GM12878 (cell line): ENCODE data around the gene TEX30. TPM values are rescaled to one million over a fixed set of nuclear protein-coding genes. Genes with fewer than 3 reads are reported as not detected.
A peak's percentile ranks its signal among the peaks of the same experiment; 100 is the strongest.

Experiments
- BACH1 ChIP-seq: fragments of 450-650 bp; IDR thresholded peaks from 2 replicates; pipeline ENCODE4 v1.6.1; 2017; ENCODE audit warnings: mild to moderate bottlenecking, borderline replicate concordance
- BMI1 ChIP-seq: fragments of 450-650 bp; IDR thresholded peaks from 2 replicates; pipeline ENCODE4 v1.6.1; 2016; ENCODE audit warnings: mild to moderate bottlenecking, moderate library complexity, borderline replicate concordance
- BRCA1 ChIP-seq: IDR thresholded peaks from 2 replicates; pipeline ENCODE4 v1.6.1; 2011; ENCODE audit warnings: low read depth, low read length, improper control_type of control experiment
- CHD2 ChIP-seq: IDR thresholded peaks from 2 replicates; pipeline ENCODE4 v1.6.1; 2011; ENCODE audit warnings: low read depth, low read length, improper control_type of control experiment, borderline replicate concordance
- CREB1 ChIP-seq: IDR thresholded peaks from 2 replicates; pipeline ENCODE4 v1.6.1; 2012; ENCODE audit warnings: low read depth, mild to moderate bottlenecking, inconsistent platforms
- EED ChIP-seq: sonication (generic); IDR thresholded peaks from 2 replicates; pipeline ENCODE4 v1.6.1; 2016; ENCODE audit warnings: antibody characterized with exemption, low read depth
- EZH2 ChIP-seq: IDR thresholded peaks from 2 replicates; pipeline ENCODE4 v1.6.1; 2012; ENCODE audit warnings: low read depth, mild to moderate bottlenecking, control low read depth, inconsistent platforms, low read length, borderline replicate concordance; ENCODE audit not compliant: control insufficient read depth
- FOS ChIP-seq: IDR thresholded peaks from 3 replicates; pipeline ENCODE4 v1.6.1; 2011; ENCODE audit warnings: borderline replicate concordance; ENCODE audit not compliant: insufficient read length; ENCODE audit errors: extremely low read depth
- GABPA ChIP-seq: IDR thresholded peaks from 2 replicates; pipeline ENCODE4 v1.6.1; 2014; ENCODE audit warnings: antibody characterized with exemption, low read depth, mild to moderate bottlenecking, inconsistent platforms
- HDGF ChIP-seq: fragments of 450-650 bp; IDR thresholded peaks from 2 replicates; pipeline ENCODE4 v1.6.1; 2016; ENCODE audit warnings: antibody characterized with exemption
- JUNB ChIP-seq: IDR thresholded peaks from 2 replicates; pipeline ENCODE4 v1.6.1; 2016; ENCODE audit warnings: antibody characterized with exemption, mild to moderate bottlenecking
- KDM1A ChIP-seq: fragments of 200-600 bp; sonication (generic); IDR thresholded peaks from 2 replicates; pipeline ENCODE4 v1.6.1; 2016; ENCODE audit warnings: borderline replicate concordance
- MXI1 ChIP-seq: fragments of 150-350 bp; IDR thresholded peaks from 2 replicates; pipeline ENCODE4 v1.6.1; 2011; ENCODE audit warnings: low read depth, mild to moderate bottlenecking, inconsistent platforms, low read length, improper control_type of control experiment
- RUNX3 ChIP-seq: IDR thresholded peaks from 2 replicates; pipeline ENCODE4 v1.6.1; 2012; ENCODE audit warnings: low read length, inconsistent platforms
- SPI1 ChIP-seq: IDR thresholded peaks from 2 replicates; pipeline ENCODE4 v1.6.1; 2011; ENCODE audit warnings: low read depth, mild to moderate bottlenecking, low read length, moderate library complexity, borderline replicate concordance; ENCODE audit not compliant: insufficient read depth
- SREBF1 ChIP-seq: IDR thresholded peaks from 2 replicates; pipeline ENCODE4 v1.6.1; 2012; ENCODE audit warnings: mild to moderate bottlenecking, low read length
- TAF1 ChIP-seq: IDR thresholded peaks from 2 replicates; pipeline ENCODE4 v1.6.1; 2011; ENCODE audit warnings: mild to moderate bottlenecking, low read depth, low read length, borderline replicate concordance
- ZNF622 ChIP-seq: fragments of 450-650 bp; IDR thresholded peaks from 2 replicates; pipeline ENCODE4 v1.6.1; 2017; ENCODE audit warnings: mild to moderate bottlenecking, inconsistent platforms
- polyA plus RNA-seq, 11 experiments: library from polyadenylated mRNA; depleted of rRNA in 4 of 11; unstranded in 6 of 11; stranded (reverse) in 5 of 11; fragments of >200 nt; fragmentation: Nextera tagmentation in 4 of 11; fragmentation: Illumina TruSeq in 1 of 11; extraction: Ambion mirVana in 4 of 11; extraction: Trizol in 1 of 11; gene quantifications; 1 replicate in 1 of 11; 2 replicates in 10 of 11; pipeline versions ENCODE4 v1.2.1 to v1.2.3, GENCODE V29; 2011 to 2016; ENCODE audit warnings: inconsistent platforms in 2 of 11, missing spikeins in 2 of 11, low read depth in 1 of 11
- total RNA-seq, 4 experiments: library from RNA; depleted of rRNA in 3 of 4; stranded (reverse); fragments of >200 nt in 3 of 4; fragmentation: Illumina TruSeq in 1 of 4; extraction: Trizol in 1 of 4; gene quantifications; 2 replicates each; pipeline versions ENCODE4 v1.2.1 to v1.2.3, GENCODE V29; 2013 to 2021
- TF ChIP-seq, protein P1 (sequence below): fragments of 450-650 bp; IDR thresholded peaks from 2 replicates; pipeline ENCODE4 v1.6.1; 2018; ENCODE audit warnings: mild to moderate bottlenecking, low read depth, moderate library complexity; ENCODE audit not compliant: partially characterized antibody
- TF ChIP-seq, protein P2 (sequence below): IDR thresholded peaks from 2 replicates; pipeline ENCODE4 v1.6.1; 2011; ENCODE audit warnings: borderline replicate concordance, low read depth, mild to moderate bottlenecking, moderate library complexity, mixed read lengths, low read length; ENCODE audit not compliant: insufficient read depth; ENCODE audit errors: extremely low read length
- TF ChIP-seq, protein P3 (sequence below), 3 experiments: IDR thresholded peaks in 2 of 3; conservative IDR thresholded peaks in 1 of 3; 2 replicates each; pipeline ENCODE4 v1.5.1; 2011; ENCODE audit warnings: low read depth in 3 of 3, low read length in 3 of 3, mild to moderate bottlenecking in 3 of 3, control low read depth in 2 of 3, moderate library complexity in 2 of 3, inconsistent platforms in 1 of 3, mixed read lengths in 1 of 3; ENCODE audit not compliant: control insufficient read depth in 2 of 3, insufficient read depth in 1 of 3; ENCODE audit errors: extremely low read depth in 1 of 3
- TF ChIP-seq, protein P4 (sequence below): fragments of 450-650 bp; IDR thresholded peaks from 2 replicates; pipeline ENCODE4 v1.6.1; 2017; ENCODE audit warnings: low read depth, mild to moderate bottlenecking, moderate library complexity

The TEX30 gene
- total and polyA plus RNA-seq, 10 of the 15 experiments (the other 5 are each of a cell fraction or from before 2014, with no cell fraction given) = 19.7 to 114 (median 25.0) TPM

DNA sequence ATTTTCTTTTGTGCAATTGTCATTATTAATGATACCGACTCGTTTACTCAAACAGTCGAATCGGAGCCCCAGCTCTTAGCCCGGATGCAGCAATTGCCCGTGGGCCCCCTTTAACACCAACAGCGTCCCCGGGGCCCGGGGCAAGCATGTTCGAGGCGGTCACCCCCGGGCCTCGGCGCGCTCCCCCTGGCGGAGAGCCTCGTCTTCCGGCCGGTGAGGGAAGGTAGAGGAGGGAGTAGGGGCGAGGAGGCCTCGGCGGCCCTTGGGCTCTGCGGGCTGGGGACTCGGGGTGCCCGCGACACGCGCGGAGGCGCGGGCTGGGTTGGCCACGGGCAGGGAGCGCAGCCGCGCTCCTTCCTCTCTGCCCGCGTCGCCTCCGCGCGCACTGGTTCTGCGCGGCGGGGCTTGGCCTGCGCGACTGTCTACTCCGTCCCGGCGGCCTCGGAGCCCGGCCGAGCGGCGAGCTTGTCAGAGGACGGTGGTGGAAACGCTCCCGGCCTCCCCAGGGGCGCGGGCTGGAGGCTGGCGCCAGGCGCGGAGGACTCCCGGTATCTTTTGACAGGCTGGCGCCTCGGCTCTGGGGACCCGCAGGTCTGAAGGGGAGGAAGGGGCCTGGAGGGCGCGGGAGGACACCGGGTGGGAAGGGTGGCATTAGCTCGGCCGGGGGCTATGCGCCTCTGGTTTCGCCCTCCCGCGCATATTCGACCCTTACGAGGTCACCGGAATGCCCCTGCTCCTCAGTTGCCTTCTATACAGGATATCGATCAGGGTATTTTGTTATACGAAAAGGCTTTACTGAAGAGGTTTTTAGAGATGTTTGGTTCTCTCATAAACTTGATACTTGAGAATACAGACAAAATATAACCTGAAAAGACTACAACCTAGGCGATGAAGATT lies 26.8 kb upstream of the TEX30 start (continued):
- TF ChIP-seq CHD2 (0 out of 2 replicates have a peak, but pooled peaks have one; percentile 39), TAF1 (no peak; the same call in 1 of the 2 replicates), ZNF622 (no peak), GABPA (peak; percentile 34; the same call in 1 of the 2 replicates), RUNX3 (peak; percentile 34; the same call in 1 of the 2 replicates), BRCA1 (no peak), JUNB (no peak), MXI1 (peak; percentile 87), SREBF1 (no peak), KDM1A (no peak), SPI1 (no peak), CREB1 (peak; percentile 40; the same call in 1 of the 2 replicates), BACH1 (peak; percentile 88), FOS (peak; percentile 8), EED (peak; percentile 34; the same call in 1 of the 2 replicates), EZH2 (no peak), HDGF (no peak), BMI1 (no peak)
- TF ChIP-seq, protein P1, sequence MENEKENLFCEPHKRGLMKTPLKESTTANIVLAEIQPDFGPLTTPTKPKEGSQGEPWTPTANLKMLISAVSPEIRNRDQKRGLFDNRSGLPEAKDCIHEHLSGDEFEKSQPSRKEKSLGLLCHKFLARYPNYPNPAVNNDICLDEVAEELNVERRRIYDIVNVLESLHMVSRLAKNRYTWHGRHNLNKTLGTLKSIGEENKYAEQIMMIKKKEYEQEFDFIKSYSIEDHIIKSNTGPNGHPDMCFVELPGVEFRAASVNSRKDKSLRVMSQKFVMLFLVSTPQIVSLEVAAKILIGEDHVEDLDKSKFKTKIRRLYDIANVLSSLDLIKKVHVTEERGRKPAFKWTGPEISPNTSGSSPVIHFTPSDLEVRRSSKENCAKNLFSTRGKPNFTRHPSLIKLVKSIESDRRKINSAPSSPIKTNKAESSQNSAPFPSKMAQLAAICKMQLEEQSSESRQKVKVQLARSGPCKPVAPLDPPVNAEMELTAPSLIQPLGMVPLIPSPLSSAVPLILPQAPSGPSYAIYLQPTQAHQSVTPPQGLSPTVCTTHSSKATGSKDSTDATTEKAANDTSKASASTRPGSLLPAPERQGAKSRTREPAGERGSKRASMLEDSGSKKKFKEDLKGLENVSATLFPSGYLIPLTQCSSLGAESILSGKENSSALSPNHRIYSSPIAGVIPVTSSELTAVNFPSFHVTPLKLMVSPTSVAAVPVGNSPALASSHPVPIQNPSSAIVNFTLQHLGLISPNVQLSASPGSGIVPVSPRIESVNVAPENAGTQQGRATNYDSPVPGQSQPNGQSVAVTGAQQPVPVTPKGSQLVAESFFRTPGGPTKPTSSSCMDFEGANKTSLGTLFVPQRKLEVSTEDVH = no peak
- TF ChIP-seq, protein P2, sequence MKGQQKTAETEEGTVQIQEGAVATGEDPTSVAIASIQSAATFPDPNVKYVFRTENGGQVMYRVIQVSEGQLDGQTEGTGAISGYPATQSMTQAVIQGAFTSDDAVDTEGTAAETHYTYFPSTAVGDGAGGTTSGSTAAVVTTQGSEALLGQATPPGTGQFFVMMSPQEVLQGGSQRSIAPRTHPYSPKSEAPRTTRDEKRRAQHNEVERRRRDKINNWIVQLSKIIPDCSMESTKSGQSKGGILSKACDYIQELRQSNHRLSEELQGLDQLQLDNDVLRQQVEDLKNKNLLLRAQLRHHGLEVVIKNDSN = no peak
- TF ChIP-seq, protein P3, sequence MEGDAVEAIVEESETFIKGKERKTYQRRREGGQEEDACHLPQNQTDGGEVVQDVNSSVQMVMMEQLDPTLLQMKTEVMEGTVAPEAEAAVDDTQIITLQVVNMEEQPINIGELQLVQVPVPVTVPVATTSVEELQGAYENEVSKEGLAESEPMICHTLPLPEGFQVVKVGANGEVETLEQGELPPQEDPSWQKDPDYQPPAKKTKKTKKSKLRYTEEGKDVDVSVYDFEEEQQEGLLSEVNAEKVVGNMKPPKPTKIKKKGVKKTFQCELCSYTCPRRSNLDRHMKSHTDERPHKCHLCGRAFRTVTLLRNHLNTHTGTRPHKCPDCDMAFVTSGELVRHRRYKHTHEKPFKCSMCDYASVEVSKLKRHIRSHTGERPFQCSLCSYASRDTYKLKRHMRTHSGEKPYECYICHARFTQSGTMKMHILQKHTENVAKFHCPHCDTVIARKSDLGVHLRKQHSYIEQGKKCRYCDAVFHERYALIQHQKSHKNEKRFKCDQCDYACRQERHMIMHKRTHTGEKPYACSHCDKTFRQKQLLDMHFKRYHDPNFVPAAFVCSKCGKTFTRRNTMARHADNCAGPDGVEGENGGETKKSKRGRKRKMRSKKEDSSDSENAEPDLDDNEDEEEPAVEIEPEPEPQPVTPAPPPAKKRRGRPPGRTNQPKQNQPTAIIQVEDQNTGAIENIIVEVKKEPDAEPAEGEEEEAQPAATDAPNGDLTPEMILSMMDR (IDR thresholded peaks at IDR 0.05 in 2 of 3, conservative IDR thresholded peaks at IDR 0.05 in 1 of 3; ENCODE audit: control insufficient read depth in 2 of 3, extremely low read depth in 1 of 3, insufficient read depth in 1 of 3, low read depth in 3 of 3, low read length in 3 of 3) = peak; percentile 76 to 91 (median 83)
- TF ChIP-seq, protein P4, sequence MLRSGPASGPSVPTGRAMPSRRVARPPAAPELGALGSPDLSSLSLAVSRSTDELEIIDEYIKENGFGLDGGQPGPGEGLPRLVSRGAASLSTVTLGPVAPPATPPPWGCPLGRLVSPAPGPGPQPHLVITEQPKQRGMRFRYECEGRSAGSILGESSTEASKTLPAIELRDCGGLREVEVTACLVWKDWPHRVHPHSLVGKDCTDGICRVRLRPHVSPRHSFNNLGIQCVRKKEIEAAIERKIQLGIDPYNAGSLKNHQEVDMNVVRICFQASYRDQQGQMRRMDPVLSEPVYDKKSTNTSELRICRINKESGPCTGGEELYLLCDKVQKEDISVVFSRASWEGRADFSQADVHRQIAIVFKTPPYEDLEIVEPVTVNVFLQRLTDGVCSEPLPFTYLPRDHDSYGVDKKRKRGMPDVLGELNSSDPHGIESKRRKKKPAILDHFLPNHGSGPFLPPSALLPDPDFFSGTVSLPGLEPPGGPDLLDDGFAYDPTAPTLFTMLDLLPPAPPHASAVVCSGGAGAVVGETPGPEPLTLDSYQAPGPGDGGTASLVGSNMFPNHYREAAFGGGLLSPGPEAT = peak; percentile 76
